Measurements from ENCODE around the gene HSPA12A.

DNA sequence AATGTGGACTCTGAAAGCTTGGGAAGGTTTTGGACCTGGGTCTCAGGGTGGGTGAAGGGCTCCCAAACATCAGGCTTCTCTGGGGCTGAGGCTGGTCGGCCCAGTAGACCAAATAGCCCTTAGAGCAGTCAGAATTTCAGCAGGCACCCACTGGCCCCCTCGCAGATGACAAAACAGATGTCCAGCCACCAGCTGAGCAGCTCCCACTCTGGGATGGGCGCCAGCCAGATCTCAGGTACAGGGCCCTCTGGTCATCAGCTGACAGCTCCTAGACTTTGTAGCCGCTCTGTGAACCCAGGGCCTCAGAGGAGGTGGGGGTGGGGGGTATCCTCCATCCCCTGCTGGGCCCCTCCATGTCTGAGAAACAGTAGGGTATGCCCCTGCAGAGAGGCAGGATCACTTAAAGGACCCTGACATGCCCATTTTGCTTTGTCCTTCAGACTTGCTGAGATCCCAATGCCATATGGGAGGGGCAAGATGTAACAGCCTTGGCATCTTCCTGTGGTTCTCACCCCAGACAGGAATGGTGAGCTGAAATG lies 26.5 kb downstream of the HSPA12A start:
- no peak for TF ChIP-seq GATA3 (IDR thresholded peaks at IDR 0.05; ENCODE audit: low read depth, low read length)
- no peak for TF ChIP-seq GATA2 (IDR thresholded peaks at IDR 0.05; ENCODE audit: low read depth, low read length)

All from SH-SY5Y (cell line).